HG02884 (cell line): ENCODE results near the gene MEIOB.
"Not testable (repeated sequence)": the region's sequence is repeated elsewhere in the genome, so short reads cannot be mapped to it uniquely, and the experiment has no call there.

ENCODE experiments used
- ATAC-seq: cut with Tn5 transposase; IDR thresholded peaks from one replicate; pipeline ENCODE4 v1.9.1; 2021; ENCODE audit warnings: mild to moderate bottlenecking, moderate library complexity; ENCODE audit not compliant: unreplicated experiment

MEIOB gene

GRCh38 chr16:1816396-1817275 lies 55.3 kb downstream of the MEIOB start:
- no peak for ATAC-seq

- no peak for ATAC-seq
These were observed 56.5 kb downstream of the MEIOB start for GRCh38 chr16:1815461-1815860.

GRCh38 chr16:1812732-1813163 lies 59.2 kb downstream of the MEIOB start:
- no peak for ATAC-seq

- ATAC-seq = no peak
These were observed 61.4 kb downstream of the MEIOB start for GRCh38 chr16:1810536-1810935.

- ATAC-seq = no peak
These were observed 61.9 kb downstream of the MEIOB start for GRCh38 chr16:1810106-1810505.

- ATAC-seq = no peak
These were observed 62.6 kb downstream of the MEIOB start for GRCh38 chr16:1809281-1809801.

- no peak for ATAC-seq
These were observed 63.3 kb downstream of the MEIOB start for GRCh38 chr16:1808691-1809090.

- no peak for ATAC-seq
These were observed 64.3 kb downstream of the MEIOB start for GRCh38 chr16:1807626-1808025.

- ATAC-seq = no peak
These were observed 71.3 kb downstream of the MEIOB start for GRCh38 chr16:1800701-1801100.

- ATAC-seq = not testable (repeated sequence)
These were observed 72.7 kb downstream of the MEIOB start for GRCh38 chr16:1799263-1799662.

GRCh38 chr16:1794908-1795666 lies 76.9 kb downstream of the MEIOB start:
- ATAC-seq = no peak

GRCh38 chr16:1794221-1794871 lies 77.6 kb downstream of the MEIOB start:
- no peak for ATAC-seq

GRCh38 chr16:1793578-1794220 lies 78.3 kb downstream of the MEIOB start, which contains the start of gene IGFALS:
IGFALS (minus strand) TSS chr16:1793705; CDS start chr16:1793652, 53 bp downstream.
- no peak for ATAC-seq

- ATAC-seq = no peak
These were observed 79.0 kb downstream of the MEIOB start for GRCh38 chr16:1792836-1793577.

- no peak for ATAC-seq
These were observed 79.8 kb downstream of the MEIOB start for GRCh38 chr16:1791943-1792812.

- ATAC-seq = no peak
These were observed 80.6 kb downstream of the MEIOB start for GRCh38 chr16:1791256-1791942.

GRCh38 chr16:1790611-1791255 lies 81.2 kb downstream of the MEIOB start:
- no peak for ATAC-seq

- ATAC-seq = no peak
These were observed 81.7 kb downstream of the MEIOB start for GRCh38 chr16:1790261-1790610.
